Stromal cell of bone marrow (primary cell): ENCODE measurements around the gene SLCO1A2.

Source experiments
- DNase-seq: peaks from one replicate; pipeline ENCODE4 v3.0.0-alpha.2; 2012; ENCODE audit warnings: low read depth

The SLCO1A2 gene

DNA sequence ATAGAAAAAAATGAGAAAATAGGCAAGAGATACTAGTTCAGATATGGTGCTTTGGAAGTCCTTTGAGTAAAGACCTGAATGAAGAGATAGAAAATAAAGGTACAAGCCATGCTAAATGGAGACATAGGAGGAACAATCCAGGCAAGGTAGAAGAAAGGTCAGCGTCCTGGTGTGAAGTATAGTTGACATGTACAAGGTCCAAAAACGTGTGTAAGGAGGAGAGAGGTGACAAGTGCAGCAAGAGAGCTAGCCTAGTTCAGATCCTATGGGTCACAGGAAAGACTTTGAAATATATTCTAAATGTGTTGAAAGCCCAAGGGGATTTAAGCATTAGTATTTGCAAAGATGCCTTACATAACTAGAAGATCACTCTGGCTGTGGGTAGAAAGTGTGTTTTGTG is 115.5 kb downstream of the SLCO1A2 start:
- DNase-seq: no peak
